HG03521 (cell line): ENCODE results near the gene RAB23.
"Not testable (repeated sequence)": the region's sequence is repeated elsewhere in the genome, so short reads cannot be mapped to it uniquely, and the experiment has no call there.

Experiments used
- ATAC-seq: cut with Tn5 transposase; IDR thresholded peaks from one replicate; pipeline ENCODE4 v1.9.1; 2021; ENCODE audit warnings: mild to moderate bottlenecking, moderate library complexity; ENCODE audit not compliant: unreplicated experiment

The RAB23 gene

GRCh38 chr6:57243954-57244353 is 21.8 kb upstream of the RAB23 start:
- ATAC-seq, result no peak

- ATAC-seq, result not testable (repeated sequence)
Measured at GRCh38 chr6:57243526-57243925, 21.4 kb upstream of the RAB23 start.

- ATAC-seq, result no peak
Measured at GRCh38 chr6:57242505-57242904, 20.4 kb upstream of the RAB23 start.

GRCh38 chr6:57226221-57226620 is 4.1 kb upstream of the RAB23 start:
- ATAC-seq, result no peak

GRCh38 chr6:57224769-57225515 is 2.8 kb upstream of the RAB23 start:
- ATAC-seq, result no peak

- ATAC-seq, result no peak
Measured at GRCh38 chr6:57222743-57223077, 603 bp upstream of the RAB23 start.

- peak; percentile 68 for ATAC-seq
Measured at GRCh38 chr6:57221191-57221935, 744 bp downstream of the RAB23 start.

- ATAC-seq, result no peak
Measured at GRCh38 chr6:57220083-57220703, 1.9 kb downstream of the RAB23 start.

- no peak for ATAC-seq
Measured at GRCh38 chr6:57217270-57217669, 4.8 kb downstream of the RAB23 start.

GRCh38 chr6:57216235-57217101 is 5.6 kb downstream of the RAB23 start:
- ATAC-seq, result no peak

- no peak for ATAC-seq
Measured at GRCh38 chr6:57215260-57215659, 6.8 kb downstream of the RAB23 start.

- no peak for ATAC-seq
Measured at GRCh38 chr6:57210060-57210459, 12.0 kb downstream of the RAB23 start.

- no peak for ATAC-seq
Measured at GRCh38 chr6:57209030-57209429, 13.1 kb downstream of the RAB23 start.

GRCh38 chr6:57207872-57208271 is 14.2 kb downstream of the RAB23 start:
- ATAC-seq, result no peak

- no peak for ATAC-seq
Measured at GRCh38 chr6:57207141-57207540, 15.0 kb downstream of the RAB23 start.

GRCh38 chr6:57205550-57206328 is 16.4 kb downstream of the RAB23 start:
- no peak for ATAC-seq

GRCh38 chr6:57201718-57202117 is 20.4 kb downstream of the RAB23 start:
- no peak for ATAC-seq

GRCh38 chr6:57198926-57199636 is 23.0 kb downstream of the RAB23 start:
- ATAC-seq, result no peak

- ATAC-seq, result no peak
Measured at GRCh38 chr6:57195457-57195856, 26.6 kb downstream of the RAB23 start.

- ATAC-seq, result no peak
Measured at GRCh38 chr6:57193177-57193576, 28.9 kb downstream of the RAB23 start.
